ENCODE data around the gene CAPNS2. TPM values are rescaled to one million over a fixed set of nuclear protein-coding genes. Genes with fewer than 3 reads are reported as not detected.

Gene CAPNS2
- total RNA-seq, 2 experiments from 2014 or later, result not detected

- no peaks in the 10 kb centered on the region for H3K36me3 Mint-ChIP-seq (ENCODE audit: low read depth)
- TF ChIP-seq CTCF (IDR thresholded peaks at IDR 0.05), result no peak
- no peak overlapping the region for H3K4me3 ChIP-seq (ENCODE audit: low read length)
- H3K27me3 Mint-ChIP-seq, result peaks cover 5% of the 10 kb centered on the region
- ATAC-seq (ENCODE audit: poor library complexity), result no peak
- H3K9me3 ChIP-seq (ENCODE audit: control insufficient read depth in 1 of 2, insufficient read depth in 1 of 2, low read length in 2 of 2), result peaks cover 0 to 4% of the 10 kb centered on the region in 2 experiments
- intact Hi-C loops (cut with DNase I, micrococcal nuclease), result no loop called here
- CTCF ChIA-PET, result no interaction called here
- POLR2A ChIA-PET, result no interaction called here
- H3K27ac Mint-ChIP-seq, result no peak overlapping the region
- H3K9me3 Mint-ChIP-seq, result no peaks in the 10 kb centered on the region
- no peak overlapping the region for H3K27ac ChIP-seq (ENCODE audit: low read depth in 1 of 2, low read length in 2 of 2)
- H3K4me1 ChIP-seq (ENCODE audit: insufficient read depth, low read length), result no peaks in the 10 kb centered on the region
- H3K4me3 Mint-ChIP-seq, result no peak overlapping the region
- no peaks in the 10 kb centered on the region for H3K27me3 ChIP-seq (ENCODE audit: control insufficient read depth in 1 of 2, insufficient read depth in 2 of 2, low read length in 2 of 2)
- no peaks in the 10 kb centered on the region for H3K36me3 ChIP-seq (ENCODE audit: insufficient read depth, low read length)
- H3K4me1 Mint-ChIP-seq (ENCODE audit: low read depth), result no peaks in the 10 kb centered on the region
- DNase-seq, result no peak
Measured at GRCh38 chr16:55557186-55557585, 9.3 kb upstream of the CAPNS2 start.

GRCh38 chr16:55559233-55559632, 7.3 kb upstream of the CAPNS2 start:
- no peak for TF ChIP-seq CTCF (IDR thresholded peaks at IDR 0.05)
- no peaks in the 10 kb centered on the region for H3K4me1 Mint-ChIP-seq (ENCODE audit: low read depth)
- no peak overlapping the region for H3K27ac Mint-ChIP-seq
- Histone ChIP-seq H3K4me1 (ENCODE audit: insufficient read depth, low read length) (no peaks in the 10 kb centered on the region), H3K27me3 (ENCODE audit: control insufficient read depth in 1 of 2, insufficient read depth in 2 of 2, low read length in 2 of 2) (no peaks in the 10 kb centered on the region), H3K36me3 (ENCODE audit: insufficient read depth, low read length) (no peaks in the 10 kb centered on the region), H3K27ac (ENCODE audit: low read depth in 1 of 2, low read length in 2 of 2) (no peak overlapping the region), H3K9me3 (ENCODE audit: control insufficient read depth in 1 of 2, insufficient read depth in 1 of 2, low read length in 2 of 2) (peaks cover 0 to 4% of the 10 kb centered on the region in 2 experiments), H3K4me3 (ENCODE audit: low read length) (no peak overlapping the region)
- ChIA-PET POLR2A (no interaction called here), CTCF (no interaction called here)
- intact Hi-C loops (cut with DNase I, micrococcal nuclease), result no loop called here
- H3K27me3 Mint-ChIP-seq, result peaks cover 5% of the 10 kb centered on the region
- DNase-seq (no peak), ATAC-seq (ENCODE audit: poor library complexity) (no peak)
- no peak overlapping the region for H3K4me3 Mint-ChIP-seq
- no peaks in the 10 kb centered on the region for H3K9me3 Mint-ChIP-seq
- no peaks in the 10 kb centered on the region for H3K36me3 Mint-ChIP-seq (ENCODE audit: low read depth)

DNA sequence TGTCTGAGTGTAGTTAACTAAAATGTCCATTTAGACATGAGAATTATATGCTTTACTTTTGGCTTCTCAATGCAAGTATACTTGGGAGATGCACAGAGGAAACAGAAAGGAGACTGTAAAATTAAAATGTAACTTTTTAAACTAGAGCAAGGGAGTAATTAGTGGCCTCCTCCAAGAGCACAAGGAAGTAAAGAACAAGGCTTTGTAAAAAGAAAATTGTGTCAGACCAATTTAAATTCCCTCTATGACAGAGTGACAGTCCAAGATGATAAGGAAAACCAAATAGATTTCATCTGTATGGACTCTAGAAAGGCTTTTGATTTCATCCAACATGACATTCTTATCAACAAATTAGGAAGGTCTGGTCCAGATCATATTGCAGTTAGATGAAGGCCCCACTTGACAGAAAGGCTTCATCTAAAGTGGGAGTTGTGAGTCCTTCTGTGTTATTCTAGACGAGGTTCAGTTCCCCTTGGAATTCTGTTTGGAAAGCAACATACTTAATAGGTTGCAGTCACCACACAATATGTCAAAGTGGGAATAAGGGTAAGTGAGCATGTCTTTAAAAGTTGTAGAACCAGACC, 6.5 kb upstream of the CAPNS2 start:
- Histone ChIP-seq H3K27me3 (ENCODE audit: control insufficient read depth in 1 of 2, insufficient read depth in 2 of 2, low read length in 2 of 2) (no peaks in the 10 kb centered on the region), H3K27ac (ENCODE audit: low read depth in 1 of 2, low read length in 2 of 2) (no peak overlapping the region), H3K9me3 (ENCODE audit: control insufficient read depth in 1 of 2, insufficient read depth in 1 of 2, low read length in 2 of 2) (peaks cover 0 to 4% of the 10 kb centered on the region in 2 experiments), H3K4me1 (ENCODE audit: insufficient read depth, low read length) (no peaks in the 10 kb centered on the region), H3K4me3 (ENCODE audit: low read length) (no peak overlapping the region), H3K36me3 (ENCODE audit: insufficient read depth, low read length) (no peaks in the 10 kb centered on the region)
- DNase-seq (no peak), ATAC-seq (ENCODE audit: poor library complexity) (no peak)
- Mint-ChIP-seq H3K36me3 (ENCODE audit: low read depth) (no peaks in the 10 kb centered on the region), H3K27ac (no peak overlapping the region), H3K4me3 (no peak overlapping the region), H3K9me3 (no peaks in the 10 kb centered on the region), H3K4me1 (ENCODE audit: low read depth) (no peaks in the 10 kb centered on the region), H3K27me3 (peaks cover 5% of the 10 kb centered on the region)
- POLR2A ChIA-PET, result no interaction called here
- CTCF ChIA-PET, result no interaction called here
- no peak for TF ChIP-seq CTCF (IDR thresholded peaks at IDR 0.05)
- intact Hi-C loops (cut with DNase I, micrococcal nuclease), result no loop called here
